GM19238 (cell line): ENCODE results near the gene MAPK13.
A peak's percentile ranks its signal among the peaks of the same experiment; 100 is the strongest.
"Not testable (repeated sequence)": the region's sequence is repeated elsewhere in the genome, so short reads cannot be mapped to it uniquely, and the experiment has no call there.

ENCODE experiments used
- DNase-seq: peaks from one replicate; pipeline ENCODE4 v3.0.0; 2011; ENCODE audit warnings: low spot score; ENCODE audit not compliant: insufficient read length

Gene MAPK13

DNA sequence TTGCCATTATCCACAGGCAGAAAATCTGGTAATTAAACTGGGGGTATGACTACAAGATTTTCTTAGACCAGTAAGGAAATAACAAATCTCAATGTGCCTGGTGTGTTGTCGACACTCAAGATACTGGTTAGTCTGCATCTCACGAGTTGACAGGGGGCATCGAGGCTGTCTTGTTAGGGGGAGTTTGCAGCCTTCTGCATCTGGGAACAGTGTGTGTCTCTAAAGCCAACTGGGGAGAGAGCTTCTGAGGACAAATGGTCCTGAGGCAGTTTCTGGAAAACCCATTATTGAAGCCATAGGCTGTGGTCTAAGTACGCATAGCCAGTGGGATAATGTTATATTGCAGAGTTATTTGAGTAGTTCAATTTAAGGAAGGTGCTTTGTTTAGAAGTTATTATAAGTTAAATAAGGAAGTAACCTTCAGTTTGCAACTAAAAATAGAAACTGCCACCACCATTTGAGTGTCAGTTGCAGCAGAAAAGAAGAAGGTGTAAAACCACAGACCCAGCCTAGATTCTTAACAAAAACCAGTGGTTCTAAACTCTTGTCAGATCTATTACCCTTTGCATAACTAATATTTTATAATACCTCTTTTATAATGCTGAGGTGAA lies 15.4 kb upstream of the MAPK13 start:
- DNase-seq = no peak

DNA sequence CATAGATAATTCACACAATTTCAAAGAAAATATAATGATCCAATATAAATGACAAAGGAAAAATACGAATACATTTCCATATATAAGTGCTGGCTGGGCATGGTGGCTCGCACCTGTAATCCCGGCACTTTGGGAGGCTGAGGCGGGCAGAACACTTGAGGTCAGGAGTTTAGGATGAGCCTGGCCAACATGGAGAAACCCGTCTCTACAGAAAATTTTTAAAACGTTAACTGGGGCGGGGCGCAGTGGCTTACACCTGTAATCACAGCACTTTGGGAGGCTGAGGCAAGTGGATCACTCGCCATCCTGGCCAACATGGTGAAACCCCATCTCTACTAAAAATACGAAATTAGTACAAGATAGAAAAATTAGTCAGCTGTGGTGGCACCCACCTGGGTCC lies 14.9 kb upstream of the MAPK13 start:
- DNase-seq = no peak

DNA sequence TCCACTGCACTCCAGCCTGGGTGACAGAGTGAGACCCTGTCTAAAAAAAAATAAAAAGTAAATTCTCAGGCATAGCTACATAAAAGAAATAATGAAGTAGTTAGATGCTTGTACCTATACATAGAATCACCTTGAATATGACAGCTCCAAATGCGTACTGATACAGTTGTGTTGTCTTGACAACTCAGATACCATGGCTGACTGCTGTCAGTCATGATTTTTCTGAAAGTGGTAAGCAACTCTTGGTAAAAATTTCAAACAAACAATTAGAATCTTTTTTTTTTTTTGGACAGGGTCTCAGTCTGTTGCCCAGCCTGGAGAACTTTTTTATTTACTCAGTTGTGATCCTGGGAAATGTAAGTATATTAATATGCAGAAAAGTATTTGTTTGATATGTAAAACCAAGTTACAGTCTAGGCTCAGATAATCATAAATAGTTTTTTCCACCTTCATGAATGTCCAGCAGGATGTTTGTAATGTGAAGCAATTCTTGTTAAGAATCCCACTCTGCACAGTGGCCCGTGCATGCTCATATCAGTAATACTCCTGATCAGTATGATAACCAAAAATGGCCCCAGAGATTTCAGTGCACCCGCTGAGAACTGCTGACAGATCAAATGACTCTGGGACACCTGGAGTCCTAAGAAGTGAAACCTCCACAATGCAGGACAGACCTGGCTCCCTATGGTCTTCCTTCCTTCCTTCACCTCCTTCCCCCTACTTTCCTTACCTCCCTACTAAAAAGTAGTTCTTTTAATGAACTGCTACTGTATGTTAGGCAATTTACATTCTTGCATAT lies 14.0 kb upstream of the MAPK13 start:
- no peak for DNase-seq

DNA sequence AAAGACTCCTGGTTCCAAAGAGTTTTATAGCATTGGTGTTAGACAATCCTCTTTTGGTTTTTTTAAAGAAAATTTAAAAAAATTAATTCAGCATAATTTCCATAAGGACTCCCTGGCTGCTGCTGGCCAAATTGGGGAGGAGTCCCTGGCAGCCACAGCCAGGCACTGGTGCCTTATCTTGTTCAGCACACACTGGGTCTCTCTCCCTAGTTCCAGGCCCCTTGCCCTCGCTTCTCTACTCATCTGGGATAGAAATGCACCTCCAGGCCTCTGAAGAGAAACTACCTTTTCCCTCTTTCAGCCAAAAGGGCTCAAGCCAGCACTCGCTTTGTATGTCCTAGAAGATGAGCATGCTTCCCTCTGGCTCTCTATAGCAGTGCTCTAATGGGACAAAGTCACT lies 13.4 kb upstream of the MAPK13 start:
- DNase-seq = no peak

- DNase-seq = no peak
These were observed 12.4 kb upstream of the MAPK13 start for GRCh38 chr6:36117658-36118549.

- DNase-seq = no peak
These were observed 11.7 kb upstream of the MAPK13 start for GRCh38 chr6:36118550-36119107.

GRCh38 chr6:36119209-36119608 lies 11.1 kb upstream of the MAPK13 start:
- no peak for DNase-seq

- DNase-seq = no peak
These were observed 10.3 kb upstream of the MAPK13 start for GRCh38 chr6:36120018-36120417.

- DNase-seq = no peak
These were observed 9.8 kb upstream of the MAPK13 start for GRCh38 chr6:36120539-36120938.

GRCh38 chr6:36120979-36121786 lies 9.1 kb upstream of the MAPK13 start:
- DNase-seq = no peak

GRCh38 chr6:36121787-36122494 lies 8.4 kb upstream of the MAPK13 start:
- no peak for DNase-seq

DNA sequence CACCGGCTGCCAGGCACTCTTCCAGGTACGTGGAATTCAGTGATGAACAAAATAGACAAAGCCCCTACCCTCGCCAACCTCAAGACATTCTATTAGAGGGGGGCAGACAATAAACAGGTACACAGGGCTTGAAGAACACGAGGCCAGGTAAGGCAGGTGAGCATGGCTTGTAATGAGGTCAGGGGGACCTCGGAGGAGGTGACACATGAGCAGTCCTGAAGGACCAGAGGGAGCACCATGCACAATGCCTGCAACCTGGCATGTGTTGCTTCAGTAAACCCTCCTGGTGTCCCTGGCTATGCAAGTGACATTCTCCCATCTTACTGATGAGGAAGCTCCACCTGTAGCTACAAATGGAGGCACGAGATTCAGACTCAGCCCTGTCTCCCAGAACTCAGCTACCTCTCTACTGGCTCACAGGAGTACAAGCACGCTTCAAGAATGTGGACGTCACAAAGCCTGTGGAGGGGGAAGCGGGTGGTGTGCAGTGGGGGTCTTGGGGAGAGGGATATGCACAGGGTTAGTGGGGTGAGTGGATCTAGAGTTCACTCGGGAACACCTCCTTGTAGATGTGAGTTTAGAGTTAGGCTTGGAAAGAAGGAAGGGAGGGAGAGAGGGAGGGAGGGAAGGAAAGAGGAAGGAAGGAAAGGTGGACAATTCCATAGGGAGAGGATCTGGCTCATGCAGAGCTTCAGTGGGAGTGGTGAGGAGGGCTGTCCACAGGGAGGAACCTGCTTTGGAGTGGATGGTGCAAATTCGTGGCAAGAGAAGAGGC lies 7.6 kb upstream of the MAPK13 start:
- no peak for DNase-seq

DNA sequence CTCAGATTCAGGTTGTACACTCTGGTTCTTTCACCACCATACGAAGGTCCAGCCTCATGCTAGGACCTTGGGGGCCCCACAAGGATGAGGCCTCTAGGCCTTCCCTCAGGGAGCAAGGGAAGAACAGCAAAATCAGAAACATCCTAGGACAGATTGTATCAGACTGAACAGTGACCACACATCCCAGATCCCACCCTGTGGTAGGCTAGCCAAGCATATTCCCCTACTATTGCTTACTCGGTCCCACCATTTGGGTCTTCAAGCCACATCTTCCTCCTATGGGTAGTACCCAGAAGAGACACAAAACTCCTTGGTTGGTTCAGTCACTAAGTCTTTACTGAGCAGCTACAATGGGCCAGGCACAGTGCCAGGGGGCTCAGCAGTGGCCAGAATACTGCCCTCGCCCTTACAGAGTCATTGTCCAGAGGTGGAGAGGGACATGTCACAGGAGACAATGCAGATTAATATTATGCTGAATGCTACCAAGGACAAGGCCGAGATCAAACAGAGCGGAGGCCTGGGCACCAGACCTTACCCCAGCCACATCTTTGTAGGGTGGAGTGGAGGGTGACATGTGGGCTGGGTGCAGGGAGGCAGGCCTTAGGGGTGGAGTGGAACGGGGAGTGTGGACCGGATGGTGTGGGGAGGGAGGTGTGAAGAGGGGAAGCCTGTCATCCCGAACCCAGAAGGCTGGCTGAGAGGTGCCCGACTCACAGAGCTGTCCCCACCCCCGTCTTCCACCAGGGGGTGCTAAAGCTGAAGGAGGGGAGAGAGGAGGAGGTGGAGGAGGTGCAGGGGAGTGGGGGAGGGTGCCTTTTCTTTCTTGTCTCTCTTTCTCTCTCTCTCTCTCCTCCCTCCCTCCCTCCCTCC lies 6.8 kb upstream of the MAPK13 start:
- peak; percentile 75 for DNase-seq

- DNase-seq = not testable (repeated sequence)
These were observed 6.0 kb upstream of the MAPK13 start for GRCh38 chr6:36124346-36124745.

DNA sequence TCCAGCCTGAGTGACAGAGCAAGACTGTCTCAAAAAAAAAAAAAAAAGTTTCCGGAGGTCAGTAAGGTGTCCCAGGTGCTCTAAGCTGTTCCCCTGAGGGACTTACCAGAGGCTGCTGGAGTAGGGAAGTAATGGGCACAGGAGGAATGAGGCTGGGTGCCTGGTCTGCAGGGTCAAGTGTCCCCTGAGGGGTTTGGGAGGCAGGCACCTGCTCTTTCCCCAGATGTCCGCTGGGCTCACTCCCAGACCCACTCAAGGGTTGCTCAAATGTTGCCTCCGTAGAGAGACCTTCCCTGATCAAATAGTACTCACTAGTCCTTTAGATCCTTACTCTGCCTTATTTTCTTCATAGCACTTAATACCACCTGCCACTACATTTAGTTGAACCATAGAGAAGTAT lies 5.4 kb upstream of the MAPK13 start:
- DNase-seq = no peak

DNA sequence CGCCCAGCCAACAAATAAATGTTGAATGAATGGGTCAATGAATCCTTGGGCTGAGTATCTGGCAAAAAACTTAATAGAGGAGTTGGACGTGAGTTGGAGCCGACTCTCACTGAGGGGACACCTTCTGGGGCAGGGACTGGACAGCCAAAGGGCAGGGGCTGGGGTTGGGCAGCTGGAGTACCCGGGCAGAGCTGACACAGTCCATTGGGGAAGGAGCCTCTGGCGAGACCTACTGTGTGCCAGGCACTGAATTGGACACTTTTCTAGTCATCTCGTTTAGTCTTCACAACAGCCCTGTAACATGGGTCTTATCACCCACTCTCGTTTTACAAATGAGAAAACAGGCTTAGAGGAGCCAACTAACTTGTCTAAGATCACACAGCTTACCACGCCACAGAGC lies 4.7 kb upstream of the MAPK13 start:
- DNase-seq = no peak

DNA sequence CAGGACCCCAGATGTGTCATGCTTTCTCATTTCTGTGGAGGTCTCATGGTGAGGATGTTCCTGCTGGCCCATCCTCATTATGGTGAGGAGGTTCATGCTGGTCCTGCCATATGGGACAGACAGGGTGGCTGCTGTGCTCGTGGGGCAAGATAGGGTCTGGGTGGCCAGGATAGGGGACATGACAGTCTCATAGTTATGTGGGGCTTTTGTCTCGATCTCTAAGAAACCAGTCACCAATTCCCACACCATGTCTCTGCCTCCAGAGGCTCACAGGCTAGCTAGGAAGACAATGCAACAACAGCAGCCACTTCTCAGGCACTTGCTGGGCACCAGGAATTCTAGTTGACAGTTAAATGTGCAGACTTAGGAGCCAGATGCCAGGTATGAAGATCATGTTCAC lies 4.2 kb upstream of the MAPK13 start:
- DNase-seq = no peak

DNA sequence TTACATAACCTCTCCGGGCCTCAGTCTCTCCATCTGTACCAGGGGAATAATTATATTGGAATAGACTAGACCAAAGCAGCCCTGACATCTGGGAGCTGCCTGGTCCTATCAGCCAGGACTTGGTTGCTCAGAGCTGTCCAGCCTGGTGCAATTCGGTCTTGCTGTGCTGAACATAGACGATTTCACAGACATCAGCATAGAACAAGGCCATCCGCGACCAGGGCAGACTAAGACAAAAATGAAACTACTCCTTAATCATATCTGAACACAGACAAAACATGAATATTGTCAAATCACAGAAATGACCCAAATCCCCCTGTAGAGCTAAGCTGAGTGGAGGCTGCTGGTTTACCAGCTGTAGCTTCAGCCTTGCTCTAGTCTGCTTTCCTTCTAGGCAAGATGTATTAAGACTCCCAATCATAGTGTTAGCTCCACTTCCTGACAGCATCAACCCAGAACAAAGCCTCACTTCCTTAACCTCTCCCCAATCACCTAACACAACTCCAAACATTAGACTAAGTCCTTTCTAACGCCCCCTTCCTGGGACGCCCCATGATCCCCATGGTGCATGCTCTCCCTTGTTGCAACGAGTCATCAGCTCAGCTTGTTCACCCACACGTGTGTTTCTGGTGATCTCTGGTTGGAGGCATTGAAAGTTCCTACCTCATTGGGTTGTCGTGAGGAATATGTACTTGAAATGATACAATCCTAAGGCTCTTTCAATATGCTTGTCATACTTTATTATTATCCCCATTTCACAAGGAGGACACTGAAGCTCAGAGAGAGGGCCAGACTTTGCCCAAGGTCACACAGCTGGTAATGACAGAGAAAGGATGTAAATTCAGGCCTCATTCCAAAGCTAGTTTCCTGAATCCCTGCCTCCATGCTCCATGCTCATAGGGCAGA lies 3.5 kb upstream of the MAPK13 start:
- DNase-seq = no peak
